Ascending aorta (tissue), 2 donors: Measurements from ENCODE around the gene VKORC1. TPM values are rescaled to one million over a fixed set of nuclear protein-coding genes. Genes with fewer than 3 reads are reported as not detected.

Experiments
- DNase-seq, 2 donors: peaks; one replicate each; pipeline ENCODE4 v3.0.0-alpha.2; 2019; ENCODE audit warnings: low spot score in 2 of 2
- H3K27ac ChIP-seq, 2 donors: fragments of 200-600 bp; sonication (generic); one replicate each; pipeline ENCODE4 v1.5.1; 2016 to 2017; ENCODE audit warnings: mild to moderate bottlenecking in 1 of 2
- H3K27me3 ChIP-seq: fragments of 200-600 bp; sonication (generic); one replicate; pipeline ENCODE4 v1.5.1; 2017
- H3K36me3 ChIP-seq, 2 donors: fragments of 200-600 bp; sonication (generic); one replicate each; pipeline ENCODE4 v1.5.1; 2016
- H3K4me1 ChIP-seq, 2 donors: fragments of 200-600 bp; sonication (generic); one replicate each; pipeline ENCODE4 v1.5.1; 2016 to 2017; ENCODE audit warnings: mild to moderate bottlenecking in 1 of 2
- H3K4me3 ChIP-seq, 2 donors: fragments of 200-600 bp; sonication (generic); one replicate each; pipeline ENCODE4 v1.5.1; 2016 to 2017; ENCODE audit warnings: mild to moderate bottlenecking in 1 of 2
- H3K9me3 ChIP-seq, 2 donors: fragments of 200-600 bp; sonication (generic); one replicate each; pipeline ENCODE4 v1.5.1; 2016
- intact Hi-C: fragments of 100-400 bp; cut with DNase I; formaldehyde crosslinking; loops from one replicate; pipeline ENCODE4 v1.15.1; 2023
- total RNA-seq: library from RNA; depleted of rRNA; stranded (reverse); fragments of >200 nt; gene quantifications from one replicate; pipeline ENCODE4 v1.1.0, GENCODE V29; 2016
- TF ChIP-seq, protein P1 (sequence below), 3 experiments: fragments of 200-600 bp in 2 of 3; fragments of 450-650 bp in 1 of 3; sonication (generic) in 2 of 3; IDR thresholded peaks; one replicate each; pipeline ENCODE4 v1.5.1; 2016 to 2019; ENCODE audit warnings: antibody characterized with exemption in 3 of 3, mild to moderate bottlenecking in 1 of 3, moderate library complexity in 1 of 3

VKORC1 gene
- total RNA-seq, 1 donor from 2014 or later, result 227 TPM

DNA sequence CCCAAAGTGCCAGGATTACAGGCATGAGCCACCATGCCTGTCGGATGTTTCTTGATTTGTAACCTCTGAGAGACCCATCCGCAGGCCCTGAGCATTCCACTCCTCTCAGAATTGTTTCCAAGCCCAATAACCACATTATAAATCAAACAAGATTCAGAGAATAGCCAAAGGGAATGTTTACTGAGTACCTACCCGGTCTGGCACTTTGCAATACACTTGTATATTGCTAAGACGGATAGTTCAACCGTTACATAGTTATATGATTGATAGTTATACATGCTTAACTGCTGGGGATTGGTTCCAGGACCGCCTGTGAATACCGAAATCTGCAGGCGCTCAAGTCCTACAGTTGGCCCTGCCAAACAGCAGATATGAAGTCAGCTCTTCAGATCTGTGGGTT, 19.9 kb upstream of the VKORC1 start:
- Histone ChIP-seq H3K27ac (no peak overlapping the region), H3K4me3 (no peak overlapping the region), H3K9me3 (no peaks in the 10 kb centered on the region), H3K4me1 (peaks cover 0 to 13% of the 10 kb centered on the region in 2 donors), H3K27me3 (no peaks in the 10 kb centered on the region), H3K36me3 (peaks cover 27 to 36% of the 10 kb centered on the region in 2 donors)
- intact Hi-C loops, result no loop called here
- TF ChIP-seq, protein P1, sequence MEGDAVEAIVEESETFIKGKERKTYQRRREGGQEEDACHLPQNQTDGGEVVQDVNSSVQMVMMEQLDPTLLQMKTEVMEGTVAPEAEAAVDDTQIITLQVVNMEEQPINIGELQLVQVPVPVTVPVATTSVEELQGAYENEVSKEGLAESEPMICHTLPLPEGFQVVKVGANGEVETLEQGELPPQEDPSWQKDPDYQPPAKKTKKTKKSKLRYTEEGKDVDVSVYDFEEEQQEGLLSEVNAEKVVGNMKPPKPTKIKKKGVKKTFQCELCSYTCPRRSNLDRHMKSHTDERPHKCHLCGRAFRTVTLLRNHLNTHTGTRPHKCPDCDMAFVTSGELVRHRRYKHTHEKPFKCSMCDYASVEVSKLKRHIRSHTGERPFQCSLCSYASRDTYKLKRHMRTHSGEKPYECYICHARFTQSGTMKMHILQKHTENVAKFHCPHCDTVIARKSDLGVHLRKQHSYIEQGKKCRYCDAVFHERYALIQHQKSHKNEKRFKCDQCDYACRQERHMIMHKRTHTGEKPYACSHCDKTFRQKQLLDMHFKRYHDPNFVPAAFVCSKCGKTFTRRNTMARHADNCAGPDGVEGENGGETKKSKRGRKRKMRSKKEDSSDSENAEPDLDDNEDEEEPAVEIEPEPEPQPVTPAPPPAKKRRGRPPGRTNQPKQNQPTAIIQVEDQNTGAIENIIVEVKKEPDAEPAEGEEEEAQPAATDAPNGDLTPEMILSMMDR (IDR thresholded peaks at IDR 0.05), result no peak
- no peak for DNase-seq

DNA sequence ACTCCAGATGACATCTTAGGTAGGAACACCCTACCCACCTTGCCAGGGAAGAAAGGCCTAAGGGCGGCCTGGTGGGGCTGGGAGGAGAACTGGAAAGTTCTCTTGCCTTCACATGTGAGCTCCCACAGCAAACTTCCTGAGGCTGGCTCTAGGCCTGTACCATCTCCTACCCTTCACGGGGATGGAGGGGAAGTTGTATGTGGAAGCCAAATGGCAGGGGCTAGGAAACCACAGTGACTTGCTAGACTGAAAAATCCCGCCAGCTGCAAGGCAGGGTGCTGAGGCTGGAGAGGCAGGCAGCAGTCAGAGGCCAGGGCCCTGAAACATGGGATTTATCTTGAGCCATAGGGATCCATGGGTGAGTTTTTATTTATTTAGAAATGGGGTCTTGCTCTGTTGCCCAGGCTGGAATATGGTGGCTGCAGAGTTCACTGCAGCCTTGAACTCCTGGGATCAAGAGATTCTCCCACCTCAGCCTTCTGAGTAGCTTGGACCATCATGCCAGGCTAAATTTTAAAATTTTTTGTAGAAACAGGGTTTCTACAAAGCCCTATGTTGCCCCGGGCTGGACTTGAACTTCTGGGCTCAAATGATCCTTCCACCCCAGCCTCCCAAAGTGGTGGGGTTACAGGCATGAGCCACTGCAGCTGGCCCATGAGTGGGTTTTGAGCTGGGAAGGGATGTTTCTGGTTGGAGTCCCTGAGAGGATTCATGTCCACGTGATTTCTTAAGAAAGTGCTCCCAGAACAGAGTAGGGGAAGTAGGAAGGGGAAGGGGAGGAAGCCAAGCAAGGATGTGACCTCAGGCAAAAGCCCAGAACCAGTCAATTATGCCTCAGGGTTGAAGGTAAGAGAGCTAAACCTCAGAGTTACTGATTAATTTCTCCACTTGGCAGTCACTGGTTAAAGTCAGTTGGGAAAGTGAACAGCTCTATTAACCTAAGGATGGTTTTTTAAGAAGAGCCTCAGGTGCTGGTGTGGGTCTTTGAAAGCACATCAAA, 18.8 kb upstream of the VKORC1 start:
- H3K27me3 ChIP-seq, result no peaks in the 10 kb centered on the region
- intact Hi-C loops, result no loop called here
- H3K4me3 ChIP-seq, result no peak overlapping the region
- H3K36me3 ChIP-seq, result peaks cover 27 to 36% of the 10 kb centered on the region in 2 donors
- TF ChIP-seq, protein P1 (IDR thresholded peaks at IDR 0.05), result no peak
- H3K9me3 ChIP-seq, result no peaks in the 10 kb centered on the region
- no peak for DNase-seq
- peak overlapping the region; percentile 43 to 46 for H3K27ac ChIP-seq
- peaks cover 8 to 10% of the 10 kb centered on the region in 2 donors for H3K4me1 ChIP-seq

DNA sequence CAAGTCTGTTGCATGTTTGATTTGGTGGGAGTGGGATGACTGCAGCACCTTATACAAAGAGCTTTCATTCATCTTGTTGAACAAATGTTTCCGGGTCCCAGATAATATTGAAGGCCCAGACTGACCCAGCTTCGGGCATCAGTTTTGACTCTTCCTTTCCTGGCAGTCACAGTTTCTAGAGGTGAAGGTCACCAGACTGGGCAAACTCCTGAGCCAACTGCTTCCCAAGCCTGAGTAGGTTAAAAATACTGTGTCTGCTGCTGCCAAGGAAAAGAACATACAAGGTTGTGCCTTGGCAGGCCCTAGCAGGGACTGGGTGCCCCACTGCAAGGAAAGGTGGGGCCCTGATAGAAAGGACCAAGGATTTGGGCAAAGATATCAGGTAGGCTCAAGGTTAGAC, 18.1 kb upstream of the VKORC1 start:
- intact Hi-C loops, result no loop called here
- DNase-seq, result no peak
- peak overlapping the region; percentile 43 to 46 for H3K27ac ChIP-seq

GRCh38 chr16:31111881-31112466, 17.4 kb upstream of the VKORC1 start:
- TF ChIP-seq, protein P1 (IDR thresholded peaks at IDR 0.05), result no peak
- Histone ChIP-seq H3K27ac (peak overlapping the region in 1 of 2 donors; percentile 43), H3K27me3 (no peaks in the 10 kb centered on the region), H3K36me3 (peaks cover 27 to 36% of the 10 kb centered on the region in 2 donors), H3K9me3 (no peaks in the 10 kb centered on the region), H3K4me1 (peaks cover 9 to 11% of the 10 kb centered on the region in 2 donors), H3K4me3 (no peak overlapping the region)
- no peak for DNase-seq
- intact Hi-C loops, result no loop called here

More for the DNA sequence above, 18.1 kb upstream of the VKORC1 start:
- H3K4me3 ChIP-seq, result no peak overlapping the region
- TF ChIP-seq, protein P1 (IDR thresholded peaks at IDR 0.05), result no peak
- peaks cover 9 to 11% of the 10 kb centered on the region in 2 donors for H3K4me1 ChIP-seq
- H3K27me3 ChIP-seq, result no peaks in the 10 kb centered on the region
- no peaks in the 10 kb centered on the region for H3K9me3 ChIP-seq
- H3K36me3 ChIP-seq, result peaks cover 27 to 36% of the 10 kb centered on the region in 2 donors

- TF ChIP-seq, protein P1 (IDR thresholded peaks at IDR 0.05), result no peak
- DNase-seq, result no peak
Observed at GRCh38 chr16:31110106-31111034, 15.8 kb upstream of the VKORC1 start.

More at GRCh38 chr16:31110106-31111034, 15.8 kb upstream of the VKORC1 start:
- Histone ChIP-seq H3K36me3 (peaks cover 27 to 36% of the 10 kb centered on the region in 2 donors), H3K27me3 (no peaks in the 10 kb centered on the region), H3K4me3 (no peak overlapping the region), H3K9me3 (no peaks in the 10 kb centered on the region), H3K4me1 (peaks cover 9 to 17% of the 10 kb centered on the region in 2 donors), H3K27ac (no peak overlapping the region)
- intact Hi-C loops, result no loop called here
